Endothelial cell of umbilical vein (primary cell): ENCODE measurements around the gene PRKACG. TPM values are rescaled to one million over a fixed set of nuclear protein-coding genes. Genes with fewer than 3 reads are reported as not detected.

Experiments
- BruUV-seq: library from RNA; stranded (reverse); fragments of 400-500 nt; replicated peaks from 2 replicates; lab custom pipeline; 2021; lab: Mats Ljungman, UMichigan
- CTCF ChIA-PET: fragments of 300-600, 350-600 bp; sonication (Branson Sonifier 250); formaldehyde crosslinking; loops from one replicate; lab custom pipeline; 2021; ENCODE audit warnings: antibody characterized with exemption, inconsistent platforms; lab: Charles Lee
- POLR2A ChIA-PET: fragments of 300-600, 350-600 bp; sonication (Branson Sonifier 250); formaldehyde crosslinking; loops from one replicate; lab custom pipeline; 2021; ENCODE audit warnings: antibody characterized with exemption, inconsistent platforms; lab: Charles Lee
- DNase-seq: peaks from one replicate; pipeline ENCODE4 v3.0.0-alpha.2; 2011; ENCODE audit warnings: low read depth, low spot score
- FAIRE-seq: peaks from 2 replicates; lab custom pipeline; 2011; peaks lifted over from hg19 to GRCh38; lab: Jason Lieb, UNC
- H2AFZ ChIP-seq: 2 replicates; pipeline ENCODE4 v1.6.0; 2012; ENCODE audit warnings: low read depth, low read length, control low read depth, inconsistent platforms
- H3K27ac ChIP-seq: 2 replicates; pipeline ENCODE4 v1.5.1; 2011; ENCODE audit warnings: low read depth, mild to moderate bottlenecking, control low read depth, low read length, moderate library complexity; ENCODE audit not compliant: insufficient read depth
- H3K27me3 ChIP-seq, 2 experiments: 2 replicates each; pipeline versions ENCODE4 v1.6.0 to v1.6.1; 2011; ENCODE audit warnings: low read length in 2 of 2, mixed read lengths in 1 of 2; ENCODE audit not compliant: control insufficient read depth in 2 of 2, insufficient read depth in 2 of 2
- H3K36me3 ChIP-seq, 2 experiments: 2 replicates in 1 of 2; 3 replicates in 1 of 2; pipeline ENCODE4 v1.5.1; 2011; ENCODE audit warnings: low read length in 2 of 2, mild to moderate bottlenecking in 1 of 2, moderate library complexity in 1 of 2; ENCODE audit not compliant: control insufficient read depth in 2 of 2, insufficient read depth in 2 of 2; ENCODE audit errors: extremely low read depth in 1 of 2
- H3K4me1 ChIP-seq: 3 replicates; pipeline ENCODE4 v1.5.1; 2011; ENCODE audit warnings: mild to moderate bottlenecking, low read length; ENCODE audit not compliant: control insufficient read depth, insufficient read depth; ENCODE audit errors: extremely low read depth
- H3K4me2 ChIP-seq: 2 replicates; pipeline ENCODE4 v1.6.1; 2011; ENCODE audit warnings: low read length, control low read depth, mixed read lengths; ENCODE audit not compliant: insufficient read depth
- H3K4me3 ChIP-seq, 3 experiments: fragments of 200-600 bp in 1 of 3; sonication (generic), shearing (Covaris generic) in 1 of 3; replicated peaks in 1 of 3; 2 replicates each; pipeline ENCODE4 v1.5.1; 2011 to 2016; ENCODE audit warnings: control low read depth in 3 of 3, low read length in 3 of 3, mild to moderate bottlenecking in 2 of 3, inconsistent platforms in 1 of 3, low read depth in 1 of 3, moderate library complexity in 1 of 3; ENCODE audit not compliant: insufficient read depth in 1 of 3
- H3K79me2 ChIP-seq: 2 replicates; pipeline ENCODE4 v1.6.0; 2012; ENCODE audit warnings: low read length, inconsistent platforms; ENCODE audit not compliant: control insufficient read depth, insufficient read depth
- H3K9ac ChIP-seq: replicated peaks from 2 replicates; pipeline ENCODE3; 2011; ENCODE audit warnings: low read length, control low read depth; ENCODE audit not compliant: insufficient read depth; ENCODE audit errors: extremely low read depth
- H3K9me1 ChIP-seq: replicated peaks from 3 replicates; pipeline ENCODE4 v1.6.0; 2011; ENCODE audit warnings: mild to moderate bottlenecking, low read length; ENCODE audit not compliant: control insufficient read depth, insufficient read depth; ENCODE audit errors: extremely low read depth
- H3K9me3 ChIP-seq: replicated peaks from 2 replicates; pipeline ENCODE4 v1.5.1; 2012; ENCODE audit warnings: low read length, inconsistent platforms; ENCODE audit not compliant: control insufficient read depth, insufficient read depth
- H4K20me1 ChIP-seq: replicated peaks from 2 replicates; pipeline ENCODE3; 2011; ENCODE audit warnings: mild to moderate bottlenecking, low read length; ENCODE audit not compliant: control insufficient read depth, insufficient read depth; ENCODE audit errors: extremely low read depth
- CTCF ChIP-seq, 2 donors: IDR thresholded peaks; 1 replicate in 1 of 2; 2 replicates in 1 of 2; pipeline ENCODE4 v1.5.1; 2011; ENCODE audit warnings: low read length in 2 of 2, mild to moderate bottlenecking in 2 of 2, moderate library complexity in 2 of 2, control low read depth in 1 of 2, inconsistent platforms in 1 of 2, low read depth in 1 of 2; ENCODE audit not compliant: insufficient read depth in 1 of 2; ENCODE audit errors: extremely low read depth in 1 of 2
- EZH2 ChIP-seq: IDR thresholded peaks from 2 replicates; pipeline ENCODE4 v1.6.1; 2012; ENCODE audit warnings: borderline replicate concordance, low read depth, mild to moderate bottlenecking, moderate library complexity, low read length, inconsistent platforms; ENCODE audit not compliant: severe bottlenecking
- FOS ChIP-seq: IDR thresholded peaks from 2 replicates; pipeline ENCODE4 v1.6.1; 2011; ENCODE audit warnings: mild to moderate bottlenecking, low read length, moderate library complexity, borderline replicate concordance; ENCODE audit not compliant: insufficient read depth
- GATA2 ChIP-seq: IDR thresholded peaks from 2 replicates; pipeline ENCODE4 v1.7.0; 2011; ENCODE audit warnings: low read depth, mild to moderate bottlenecking, moderate library complexity, mixed read lengths, low read length; ENCODE audit not compliant: insufficient read length, insufficient read depth
- JUN ChIP-seq: IDR thresholded peaks from 2 replicates; pipeline ENCODE4 v1.6.1; 2011; ENCODE audit warnings: borderline replicate concordance, low read depth; ENCODE audit not compliant: insufficient read length, insufficient read depth
- MAX ChIP-seq: IDR thresholded peaks from 2 replicates; pipeline ENCODE4 v1.6.1; 2011; ENCODE audit not compliant: insufficient read depth, insufficient read length
- MYC ChIP-seq: IDR thresholded peaks from one replicate; pipeline ENCODE4 v1.6.1; 2011; ENCODE audit warnings: mild to moderate bottlenecking, low read depth, low read length
- POLR2A ChIP-seq: IDR thresholded peaks from 2 replicates; pipeline ENCODE4 v1.6.1; 2012; ENCODE audit warnings: low read depth, mild to moderate bottlenecking, control low read depth, low read length
- POLR2AphosphoS5 ChIP-seq: IDR thresholded peaks from 2 replicates; pipeline ENCODE4 v1.6.1; 2012; ENCODE audit warnings: low read depth, mild to moderate bottlenecking, control low read depth, low read length, moderate library complexity; ENCODE audit not compliant: insufficient read depth
- dilution Hi-C: fragments of 300-500 bp; cut with MboI; formaldehyde crosslinking; loops from one replicate; pipeline ENCODE4 v1.15.0; 2019; ENCODE audit warnings: low sequenced_read_pairs; ENCODE audit not compliant: extremely low pct_ligation_motif_present
- intact Hi-C: fragments of 100-400 bp; cut with micrococcal nuclease; formaldehyde crosslinking; loops from one replicate; pipeline ENCODE4 v1.10.0; 2022
- polyA plus RNA-seq, 4 experiments: library from polyadenylated mRNA; depleted of rRNA in 3 of 4; stranded (reverse) in 3 of 4; unstranded in 1 of 4; fragments of >200 nt; gene quantifications; 2 replicates each; pipeline versions ENCODE4 v1.2.1 to v1.2.3, GENCODE V29; 2011 to 2012; ENCODE audit warnings: missing spikeins in 1 of 4
- total RNA-seq: library from RNA; stranded (reverse); gene quantifications from 2 replicates; pipeline ENCODE4 v1.2.3, GENCODE V29; 2021

The PRKACG gene
- total and polyA plus RNA-seq, 2 donors (not counting 3 experiments of a cell fraction or from before 2014, with no cell fraction given): not detected

GRCh38 chr9:69016191-69017096 is 2.5 kb upstream of the PRKACG start:
- no peaks in the 10 kb centered on the region for H3K9me3 ChIP-seq
- peaks cover 4 to 5% of the 10 kb centered on the region in 2 experiments for H3K27me3 ChIP-seq
- H3K9ac ChIP-seq: no peak overlapping the region
- ChIA-PET CTCF (interaction anchor here (1.4 kb wide), 1 partner anchor 17 kb away, joined by 4 read pairs; no protein-coding TSS in a partner anchor), POLR2A (no interaction called here)
- intact Hi-C loops: no loop called here
- no peaks in the 10 kb centered on the region for H4K20me1 ChIP-seq
- no peak for TF ChIP-seq MYC
- no peak for TF ChIP-seq CTCF (IDR thresholded peaks at IDR 0.05; ENCODE audit: extremely low read depth in 1 of 2, insufficient read depth in 1 of 2, low read depth in 1 of 2, low read length in 2 of 2)
- no peak for TF ChIP-seq FOS
- no peak for TF ChIP-seq GATA2
- TF ChIP-seq POLR2A: no peak
- TF ChIP-seq EZH2: no peak
- no peak for TF ChIP-seq MAX
- no peak for TF ChIP-seq POLR2AphosphoS5
- no peak for TF ChIP-seq JUN
- no peak overlapping the region for H3K4me3 ChIP-seq
- BruUV-seq: no TSS peak
- no peak for FAIRE-seq
- dilution Hi-C loops: no loop called here
- no peaks in the 10 kb centered on the region for H3K9me1 ChIP-seq
- H2AFZ ChIP-seq: no peak overlapping the region
- no peaks in the 10 kb centered on the region for H3K4me1 ChIP-seq
- DNase-seq: no peak
- no peaks in the 10 kb centered on the region for H3K79me2 ChIP-seq
- H3K4me2 ChIP-seq: no peak overlapping the region
- H3K36me3 ChIP-seq: no peaks in the 10 kb centered on the region
- H3K27ac ChIP-seq: no peak overlapping the region
